ENCODE results near the gene ZDHHC17. TPM values are rescaled to one million over a fixed set of nuclear protein-coding genes. Genes with fewer than 3 reads are reported as not detected.

Gene ZDHHC17
- total RNA-seq, 1 donor = 75.5 TPM

GRCh38 chr12:76786986-76787385 is 23.1 kb downstream of the ZDHHC17 start:
- peaks cover 5% of the 10 kb centered on the region for H3K4me1 ChIP-seq (ENCODE audit: insufficient read depth, low read length)
- no peak overlapping the region for H3K4me3 ChIP-seq (ENCODE audit: low read length)
- no peaks in the 10 kb centered on the region for H3K9me3 ChIP-seq (ENCODE audit: low read depth, low read length)
- H3K27me3 ChIP-seq (ENCODE audit: insufficient read depth, low read length) = no peaks in the 10 kb centered on the region

GRCh38 chr12:76787689-76788088 is 23.8 kb downstream of the ZDHHC17 start:
- Histone ChIP-seq H3K27me3 (ENCODE audit: insufficient read depth, low read length) (no peaks in the 10 kb centered on the region), H3K9me3 (ENCODE audit: low read depth, low read length) (no peaks in the 10 kb centered on the region)

DNA sequence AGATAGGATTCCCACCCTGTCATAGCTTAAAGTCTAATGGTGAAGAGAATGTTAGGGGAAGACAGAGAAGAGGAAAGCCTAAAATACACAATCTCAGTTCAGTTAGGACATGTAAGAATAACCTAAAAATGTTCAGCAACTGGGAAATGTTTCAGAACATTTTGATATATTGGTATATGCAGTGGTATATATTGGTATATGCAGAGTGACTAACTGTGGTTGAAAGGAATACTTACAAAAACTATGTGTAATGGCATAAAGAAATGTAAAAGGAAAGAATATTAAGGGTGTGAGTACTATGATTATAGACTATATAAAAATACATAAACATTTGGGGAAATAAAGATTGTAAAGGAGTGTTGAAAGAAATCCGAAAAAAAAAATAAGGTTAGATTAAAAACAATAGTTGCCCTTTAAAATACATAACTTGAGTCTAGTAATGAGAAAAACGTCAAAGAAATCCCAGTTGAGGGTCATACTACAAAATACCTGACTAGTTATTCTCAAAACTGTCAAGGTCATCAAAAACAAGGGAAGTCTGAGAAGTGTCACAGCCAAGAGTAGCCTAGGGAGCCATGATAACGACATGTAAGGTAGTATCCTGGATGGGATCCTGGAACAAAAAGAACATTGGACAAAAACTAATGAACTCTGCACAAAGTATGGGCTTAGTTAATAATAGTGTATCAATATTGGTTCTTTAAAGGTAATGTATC is 25.6 kb downstream of the ZDHHC17 start:
- Histone ChIP-seq H3K4me3 (ENCODE audit: low read length) (no peak overlapping the region), H3K4me1 (ENCODE audit: insufficient read depth, low read length) (peaks cover 5% of the 10 kb centered on the region), H3K9me3 (ENCODE audit: low read depth, low read length) (no peaks in the 10 kb centered on the region), H3K27me3 (ENCODE audit: insufficient read depth, low read length) (no peaks in the 10 kb centered on the region)

More at GRCh38 chr12:76787689-76788088, 23.8 kb downstream of the ZDHHC17 start:
- Histone ChIP-seq H3K4me1 (ENCODE audit: insufficient read depth, low read length) (peaks cover 5% of the 10 kb centered on the region), H3K4me3 (ENCODE audit: low read length) (no peak overlapping the region)

DNA sequence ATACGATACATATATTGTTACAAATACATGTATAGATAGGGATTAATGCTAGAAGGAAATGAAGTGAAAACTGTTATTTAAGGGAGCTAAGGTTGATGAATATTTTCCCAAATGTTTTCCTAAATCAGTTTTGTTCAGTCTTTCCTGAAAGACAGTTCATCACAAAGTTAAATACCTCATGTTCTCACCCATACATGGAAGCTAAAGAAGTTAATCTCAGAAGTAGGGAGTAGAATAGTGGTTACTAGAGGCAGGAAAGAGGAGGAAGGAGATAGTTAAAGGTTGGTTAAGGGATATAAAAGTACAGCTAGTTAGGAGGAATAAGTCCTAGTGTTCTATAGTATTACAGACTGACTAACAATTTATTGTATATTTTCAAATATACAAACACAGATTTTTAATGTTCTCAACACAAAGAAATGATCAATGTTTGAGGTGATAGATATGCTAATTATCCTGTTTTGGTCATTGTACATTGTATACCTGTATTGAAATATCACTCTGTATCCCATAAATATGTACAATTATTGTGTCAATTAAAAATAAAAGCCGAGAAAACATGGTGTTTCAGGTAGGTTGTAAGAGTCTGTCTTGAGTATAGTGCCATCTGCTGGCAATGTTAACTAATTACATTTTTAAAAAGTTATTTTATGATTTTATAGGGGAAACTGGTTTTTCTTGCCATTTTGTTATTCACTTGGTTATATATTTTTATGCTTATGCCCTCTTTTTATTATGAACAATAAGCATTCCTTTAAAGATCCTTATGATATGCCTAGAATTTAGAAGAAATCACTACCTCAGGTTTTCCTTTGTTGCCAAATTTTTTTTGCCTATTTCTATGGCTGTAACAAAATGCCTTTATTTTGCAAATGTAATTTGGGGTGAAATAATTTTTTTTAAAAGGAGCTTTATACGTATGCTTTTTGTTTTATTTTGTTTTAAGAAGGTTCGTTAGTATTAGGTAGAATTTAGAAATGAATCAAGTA is 26.9 kb downstream of the ZDHHC17 start:
- no peak overlapping the region for H3K4me3 ChIP-seq (ENCODE audit: low read length)
- H3K4me1 ChIP-seq (ENCODE audit: insufficient read depth, low read length) = peaks cover 5% of the 10 kb centered on the region
- H3K27me3 ChIP-seq (ENCODE audit: insufficient read depth, low read length) = no peaks in the 10 kb centered on the region
- no peaks in the 10 kb centered on the region for H3K9me3 ChIP-seq (ENCODE audit: low read depth, low read length)

- Histone ChIP-seq H3K27me3 (ENCODE audit: insufficient read depth, low read length) (no peaks in the 10 kb centered on the region), H3K4me1 (ENCODE audit: insufficient read depth, low read length) (no peaks in the 10 kb centered on the region), H3K9me3 (ENCODE audit: low read depth, low read length) (no peaks in the 10 kb centered on the region), H3K4me3 (ENCODE audit: low read length) (no peak overlapping the region)
Observed at GRCh38 chr12:76792828-76793227, 28.9 kb downstream of the ZDHHC17 start.

GRCh38 chr12:76798864-76799263 is 34.9 kb downstream of the ZDHHC17 start:
- Histone ChIP-seq H3K9me3 (ENCODE audit: low read depth, low read length) (peaks cover 10% of the 10 kb centered on the region), H3K4me3 (ENCODE audit: low read length) (no peak overlapping the region), H3K4me1 (ENCODE audit: insufficient read depth, low read length) (no peaks in the 10 kb centered on the region), H3K27me3 (ENCODE audit: insufficient read depth, low read length) (no peaks in the 10 kb centered on the region)

- Histone ChIP-seq H3K4me1 (ENCODE audit: insufficient read depth, low read length) (no peaks in the 10 kb centered on the region), H3K9me3 (ENCODE audit: low read depth, low read length) (peaks cover 10% of the 10 kb centered on the region), H3K27me3 (ENCODE audit: insufficient read depth, low read length) (no peaks in the 10 kb centered on the region), H3K4me3 (ENCODE audit: low read length) (no peak overlapping the region)
Observed at GRCh38 chr12:76799362-76799761, 35.4 kb downstream of the ZDHHC17 start.

DNA sequence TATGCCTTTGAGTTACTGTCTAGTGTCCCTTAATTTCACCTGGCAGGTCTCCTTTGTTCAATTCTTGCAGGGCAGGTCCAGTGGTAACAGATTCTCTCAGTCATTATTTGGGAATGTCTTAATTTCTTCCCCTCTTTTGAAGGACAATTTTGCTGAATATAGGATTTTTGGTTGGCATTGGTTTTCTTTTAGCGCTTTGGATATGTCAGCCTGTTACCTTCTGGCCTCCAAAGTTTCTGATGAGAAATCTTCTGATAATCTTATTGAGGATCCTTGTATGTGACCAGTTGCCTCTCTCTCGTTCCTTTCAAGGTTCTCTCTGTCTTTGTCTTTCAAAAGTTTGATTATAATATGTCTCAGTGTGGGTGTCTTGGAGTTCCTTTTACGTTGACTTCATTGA is 38.1 kb downstream of the ZDHHC17 start:
- Histone ChIP-seq H3K27me3 (ENCODE audit: insufficient read depth, low read length) (no peaks in the 10 kb centered on the region), H3K4me1 (ENCODE audit: insufficient read depth, low read length) (no peaks in the 10 kb centered on the region), H3K9me3 (ENCODE audit: low read depth, low read length) (peaks cover 10% of the 10 kb centered on the region), H3K4me3 (ENCODE audit: low read length) (no peak overlapping the region)

- no peaks in the 10 kb centered on the region for H3K4me1 ChIP-seq (ENCODE audit: insufficient read depth, low read length)
- no peak overlapping the region for H3K4me3 ChIP-seq (ENCODE audit: low read length)
- H3K9me3 ChIP-seq (ENCODE audit: low read depth, low read length) = peaks cover 10% of the 10 kb centered on the region
- no peaks in the 10 kb centered on the region for H3K27me3 ChIP-seq (ENCODE audit: insufficient read depth, low read length)
Observed at GRCh38 chr12:76804435-76804976, 40.6 kb downstream of the ZDHHC17 start.

GRCh38 chr12:76810671-76811419 is 46.9 kb downstream of the ZDHHC17 start:
- Histone ChIP-seq H3K9me3 (ENCODE audit: low read depth, low read length) (no peaks in the 10 kb centered on the region), H3K4me3 (ENCODE audit: low read length) (no peak overlapping the region), H3K27me3 (ENCODE audit: insufficient read depth, low read length) (no peaks in the 10 kb centered on the region), H3K4me1 (ENCODE audit: insufficient read depth, low read length) (no peaks in the 10 kb centered on the region)

DNA sequence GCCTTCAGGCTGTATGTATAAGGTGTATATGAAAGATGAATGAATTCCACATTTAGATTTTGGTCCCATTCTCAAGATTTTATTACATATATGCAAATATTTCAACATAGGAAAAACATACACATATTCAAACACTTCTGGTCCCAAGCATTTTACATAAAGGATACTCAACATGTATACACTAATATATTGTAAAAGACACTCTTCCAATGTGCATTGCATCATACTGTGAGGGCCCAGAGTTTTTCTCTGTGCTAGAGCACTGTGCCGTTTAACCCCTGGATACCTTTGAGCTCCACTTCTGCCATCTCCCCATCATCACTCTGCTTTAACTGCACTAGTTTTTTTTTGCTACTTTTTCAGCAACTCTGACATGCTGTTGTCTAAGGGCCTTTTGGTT is 48.1 kb downstream of the ZDHHC17 start:
- Histone ChIP-seq H3K4me3 (ENCODE audit: low read length) (no peak overlapping the region), H3K27me3 (ENCODE audit: insufficient read depth, low read length) (no peaks in the 10 kb centered on the region), H3K4me1 (ENCODE audit: insufficient read depth, low read length) (no peaks in the 10 kb centered on the region)

DNA sequence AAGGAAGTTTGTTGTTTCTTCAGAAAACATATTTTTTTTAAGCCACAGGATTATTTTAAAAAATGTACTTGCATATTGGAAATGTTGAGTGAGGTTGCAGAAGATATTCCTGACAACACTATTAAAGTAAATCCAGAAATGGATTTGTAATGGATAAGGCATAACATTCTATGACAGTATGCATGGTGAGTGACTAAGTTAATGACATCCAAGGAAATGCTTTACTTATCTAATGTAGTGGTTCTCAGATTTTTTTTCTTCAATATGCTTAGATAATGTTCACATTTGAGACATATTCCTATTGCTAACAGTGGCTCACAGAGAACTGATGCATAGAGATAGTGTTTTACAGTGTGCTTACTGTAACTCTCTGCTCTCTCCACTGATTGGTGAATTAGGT is 49.4 kb downstream of the ZDHHC17 start:
- H3K27me3 ChIP-seq (ENCODE audit: insufficient read depth, low read length) = no peaks in the 10 kb centered on the region
- H3K4me3 ChIP-seq (ENCODE audit: low read length) = no peak overlapping the region
- H3K4me1 ChIP-seq (ENCODE audit: insufficient read depth, low read length) = no peaks in the 10 kb centered on the region
- H3K9me3 ChIP-seq (ENCODE audit: low read depth, low read length) = no peaks in the 10 kb centered on the region

More for the DNA sequence above, 48.1 kb downstream of the ZDHHC17 start:
- H3K9me3 ChIP-seq (ENCODE audit: low read depth, low read length) = no peaks in the 10 kb centered on the region

DNA sequence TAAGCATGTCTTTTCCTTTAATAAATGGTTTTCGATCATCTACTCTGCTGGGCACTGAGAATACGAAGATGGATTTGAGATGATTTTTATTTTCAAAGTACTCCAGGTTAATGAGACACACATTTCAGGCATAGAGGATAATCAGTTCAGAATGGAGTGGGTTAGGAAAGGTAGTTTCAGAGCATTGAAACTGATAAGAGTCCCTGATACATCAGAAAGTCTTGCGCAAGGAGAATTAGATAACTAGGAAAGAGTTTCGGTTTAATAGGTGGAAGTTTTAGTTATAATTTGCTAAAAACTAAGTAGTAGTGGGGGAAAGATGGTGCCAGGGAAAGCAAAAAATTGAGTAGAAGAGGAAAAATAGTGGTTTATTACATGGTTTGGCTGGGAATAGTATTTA is 50.1 kb downstream of the ZDHHC17 start:
- no peak overlapping the region for H3K4me3 ChIP-seq (ENCODE audit: low read length)
- no peaks in the 10 kb centered on the region for H3K9me3 ChIP-seq (ENCODE audit: low read depth, low read length)
- no peaks in the 10 kb centered on the region for H3K4me1 ChIP-seq (ENCODE audit: insufficient read depth, low read length)
- H3K27me3 ChIP-seq (ENCODE audit: insufficient read depth, low read length) = no peaks in the 10 kb centered on the region

GRCh38 chr12:76820888-76821482 is 57.1 kb downstream of the ZDHHC17 start:
- H3K9me3 ChIP-seq (ENCODE audit: low read depth, low read length) = no peaks in the 10 kb centered on the region
- no peaks in the 10 kb centered on the region for H3K27me3 ChIP-seq (ENCODE audit: insufficient read depth, low read length)
- no peak overlapping the region for H3K4me3 ChIP-seq (ENCODE audit: low read length)
- H3K4me1 ChIP-seq (ENCODE audit: insufficient read depth, low read length) = no peaks in the 10 kb centered on the region
